GM19324 (cell line): Measurements from ENCODE around the gene AARS2.

Experiments used
- ATAC-seq: cut with Tn5 transposase; IDR thresholded peaks from one replicate; pipeline ENCODE4 v1.9.1; 2021; ENCODE audit warnings: mild to moderate bottlenecking, moderate library complexity; ENCODE audit not compliant: unreplicated experiment, low FRiP score

The AARS2 gene

DNA sequence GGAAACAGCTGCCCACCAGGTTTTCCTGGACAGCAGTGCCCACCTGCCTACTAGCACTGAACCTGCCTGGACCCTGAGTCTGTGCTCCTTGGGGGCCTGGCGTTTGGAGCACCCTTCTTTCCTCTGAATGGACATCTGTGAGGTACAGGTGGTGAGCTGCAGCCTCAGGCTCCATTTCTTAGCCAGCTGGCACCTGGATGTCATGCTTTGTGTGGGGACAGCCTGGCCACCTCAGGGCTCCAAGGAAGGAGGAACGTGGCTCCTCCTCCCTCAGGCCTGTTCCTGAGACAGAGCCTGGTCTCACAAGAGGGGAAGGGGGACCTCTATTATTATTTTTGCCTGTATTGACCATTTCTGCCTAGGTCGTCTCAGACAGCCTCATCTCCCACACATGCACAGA lies 34.8 kb downstream of the AARS2 start:
- ATAC-seq: no peak

DNA sequence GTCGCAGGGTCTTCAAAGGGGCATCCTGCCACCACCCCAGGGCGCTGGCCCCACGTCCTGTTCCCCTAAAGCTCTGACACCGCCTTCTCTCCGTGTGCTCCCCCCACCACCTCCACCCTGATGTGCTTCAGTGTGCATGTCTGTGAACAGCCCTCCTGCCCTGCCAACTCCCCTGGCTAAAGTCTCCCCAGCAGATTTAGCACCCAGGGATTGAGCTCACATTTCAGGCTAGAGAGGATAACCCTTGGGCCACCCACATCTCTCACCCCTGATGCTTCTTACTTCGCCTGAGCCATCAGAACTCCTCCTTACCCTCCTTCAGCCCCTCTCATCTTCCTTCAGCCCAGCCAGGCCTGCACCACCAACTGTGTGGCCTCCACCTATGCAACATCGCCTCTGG lies 35.4 kb downstream of the AARS2 start:
- ATAC-seq: no peak

DNA sequence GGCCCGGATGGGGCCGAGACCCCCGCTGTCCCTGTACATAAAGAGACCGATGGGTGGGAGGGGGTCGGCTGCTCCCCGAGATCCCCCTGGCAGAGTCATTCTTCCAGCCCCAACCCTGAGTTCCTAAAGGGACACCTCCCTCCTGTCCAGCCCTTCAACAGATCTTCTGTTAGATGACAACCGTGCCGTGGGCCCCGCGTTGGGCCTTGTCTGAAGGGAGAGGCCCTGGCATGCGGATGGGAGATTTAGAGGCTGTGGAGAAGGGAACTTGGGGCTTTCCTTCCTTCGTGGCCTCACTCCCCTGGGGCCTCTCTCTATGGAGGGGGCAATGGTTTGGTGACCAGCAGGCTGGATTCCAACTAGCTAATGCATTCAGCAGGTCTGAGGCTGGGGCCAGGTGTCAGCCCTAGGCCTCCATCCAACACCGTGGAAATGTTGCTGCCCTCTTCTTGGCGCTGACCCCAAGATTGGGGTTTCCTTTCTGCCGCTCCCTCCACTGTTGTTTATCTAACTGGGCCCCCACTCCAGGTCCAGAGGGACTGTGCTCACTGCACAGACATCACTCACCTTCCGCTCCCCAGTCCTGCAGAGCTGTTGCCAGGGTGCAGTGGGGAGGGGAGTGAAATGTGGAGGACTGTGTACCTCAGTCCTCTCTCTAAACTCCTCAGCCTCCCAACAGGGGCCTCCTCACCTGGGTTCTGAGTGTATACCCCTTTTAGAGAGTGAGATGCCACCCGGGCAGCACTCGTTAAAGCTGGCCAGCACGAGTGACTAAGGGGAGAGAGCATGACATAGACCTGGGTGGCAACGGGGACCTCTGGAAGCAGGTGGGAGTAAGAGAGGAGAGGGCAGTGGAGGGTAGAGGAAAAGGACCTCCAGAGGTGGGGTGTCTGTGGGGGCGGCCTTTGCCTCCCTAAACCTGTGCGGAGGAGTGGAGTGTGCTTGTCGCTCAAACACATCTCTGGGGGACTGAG lies 36.2 kb downstream of the AARS2 start:
- no peak for ATAC-seq

DNA sequence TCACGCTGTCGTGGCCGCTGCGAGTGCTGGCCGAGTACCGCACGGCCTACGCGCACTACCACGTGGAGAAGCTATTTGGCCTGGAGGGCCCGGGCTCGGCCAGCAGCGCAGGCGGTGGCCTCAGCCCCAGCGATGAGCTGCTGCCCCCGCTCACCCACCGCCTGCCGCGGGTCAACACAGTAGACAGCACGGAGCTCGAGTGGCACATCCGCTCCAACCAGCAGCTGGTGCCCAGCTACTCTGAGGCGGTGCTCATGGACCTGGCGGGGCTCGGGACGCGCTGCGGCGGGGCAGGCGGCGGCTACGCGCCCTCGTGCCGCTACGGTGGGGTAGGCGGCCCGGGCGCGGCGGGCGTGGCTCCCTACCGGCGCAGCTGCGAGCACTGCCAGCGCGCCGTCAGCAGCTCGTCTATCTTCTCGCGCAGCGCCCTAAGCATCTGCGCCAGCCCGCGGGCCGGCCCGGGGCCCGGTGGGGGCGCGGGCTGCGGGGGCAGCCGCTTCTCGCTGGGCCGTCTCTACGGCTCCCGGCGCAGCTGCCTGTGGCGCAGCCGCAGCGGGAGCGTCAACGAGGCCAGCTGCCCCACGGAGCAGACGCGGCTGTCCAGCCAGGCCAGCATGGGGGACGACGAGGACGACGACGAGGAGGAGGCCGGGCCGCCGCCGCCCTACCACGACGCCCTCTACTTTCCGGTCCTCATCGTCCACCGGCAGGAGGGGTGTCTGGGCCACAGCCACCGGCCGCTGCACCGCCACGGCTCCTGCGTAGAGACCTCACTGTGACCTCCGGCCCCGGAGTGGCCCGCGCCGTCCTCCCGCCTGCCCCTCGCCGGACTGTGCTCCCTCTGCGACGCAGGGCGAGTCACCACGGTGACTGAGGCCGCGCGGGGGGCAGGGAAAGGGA lies 37.1 kb downstream of the AARS2 start:
- no peak for ATAC-seq

DNA sequence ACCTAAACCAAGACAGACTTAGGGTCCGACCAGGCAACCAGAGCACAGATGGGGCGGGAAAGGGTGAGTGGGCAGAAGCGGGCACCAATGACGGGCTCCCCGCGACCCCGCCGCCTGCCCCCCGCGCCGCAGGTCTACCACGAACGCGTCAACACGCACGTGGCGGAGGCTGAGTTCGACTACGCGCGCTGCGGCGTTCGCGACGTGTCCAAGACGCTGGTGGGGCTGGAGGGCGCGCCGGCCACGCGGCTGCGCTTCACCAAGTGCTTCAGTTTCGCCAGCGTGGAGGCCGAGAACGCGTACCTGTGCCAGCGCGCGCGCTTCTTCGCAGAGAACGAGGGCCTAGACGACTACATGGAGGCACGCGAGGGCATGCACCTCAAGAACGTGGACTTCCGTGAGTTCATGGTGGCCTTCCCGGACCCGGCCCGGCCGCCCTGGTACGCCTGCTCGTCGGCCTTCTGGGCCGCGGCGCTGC lies 37.8 kb downstream of the AARS2 start:
- ATAC-seq: no peak

DNA sequence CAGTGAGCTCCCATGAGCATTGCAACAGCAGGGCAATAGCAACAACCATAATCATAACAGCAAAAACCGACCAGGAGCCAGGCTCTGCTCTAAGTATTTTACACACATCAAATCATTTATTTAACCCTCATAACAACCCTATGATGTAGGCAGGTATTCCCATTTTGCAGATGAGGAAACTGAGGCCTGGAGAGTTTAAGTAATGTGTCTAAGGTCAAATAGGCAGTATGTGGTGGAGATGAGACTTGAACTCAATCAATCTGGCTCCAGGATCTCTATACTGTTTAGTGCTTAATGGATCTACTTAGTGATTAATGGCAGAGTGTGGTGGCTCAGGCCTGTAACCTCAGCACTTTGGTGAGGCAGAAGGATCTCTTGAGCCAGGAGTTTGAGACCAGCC lies 39.5 kb downstream of the AARS2 start:
- ATAC-seq: no peak

DNA sequence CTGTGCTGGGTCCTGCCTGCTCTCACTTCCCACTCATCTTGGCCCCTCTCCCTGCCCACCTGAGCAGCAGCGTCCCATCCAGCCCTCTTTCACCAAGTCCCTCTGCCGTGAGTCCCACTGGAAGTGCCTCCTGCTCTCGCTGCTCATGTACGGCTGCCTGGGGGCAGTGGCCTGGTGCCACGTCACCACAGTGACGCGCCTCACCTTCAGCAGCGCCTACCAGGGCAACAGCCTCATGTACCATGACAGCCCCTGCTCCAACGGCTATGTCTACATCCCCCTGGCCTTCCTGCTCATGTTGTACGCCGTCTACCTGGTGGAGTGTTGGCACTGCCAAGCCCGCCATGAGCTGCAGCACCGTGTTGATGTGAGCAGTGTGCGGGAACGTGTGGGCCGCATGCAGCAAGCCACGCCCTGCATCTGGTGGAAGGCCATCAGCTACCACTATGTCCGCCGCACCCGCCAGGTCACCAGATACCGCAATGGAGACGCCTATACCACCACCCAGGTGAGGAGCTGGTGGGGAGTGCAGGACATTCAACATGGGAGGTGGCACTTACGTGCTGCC lies 40.1 kb downstream of the AARS2 start:
- no peak for ATAC-seq

DNA sequence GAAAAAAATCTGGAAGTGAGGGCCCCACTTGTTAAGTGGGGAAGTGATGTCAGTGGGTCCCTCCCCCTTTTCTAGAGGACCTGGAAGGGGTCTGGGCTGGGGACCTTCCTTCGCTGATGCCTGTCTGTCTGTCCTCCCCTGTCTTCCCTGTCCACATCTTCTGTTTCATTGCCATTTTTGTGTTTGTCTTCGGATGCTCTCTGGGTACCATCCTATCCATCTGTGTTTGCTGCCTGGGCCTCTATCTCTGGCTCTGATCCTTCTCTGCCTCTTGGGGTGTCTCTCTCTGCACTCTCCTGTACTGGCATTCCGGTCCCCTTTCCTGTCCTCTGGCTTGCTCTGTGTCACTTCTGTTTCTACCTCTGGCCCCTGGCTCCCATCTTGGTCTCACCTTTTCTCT lies 40.6 kb downstream of the AARS2 start:
- no peak for ATAC-seq

DNA sequence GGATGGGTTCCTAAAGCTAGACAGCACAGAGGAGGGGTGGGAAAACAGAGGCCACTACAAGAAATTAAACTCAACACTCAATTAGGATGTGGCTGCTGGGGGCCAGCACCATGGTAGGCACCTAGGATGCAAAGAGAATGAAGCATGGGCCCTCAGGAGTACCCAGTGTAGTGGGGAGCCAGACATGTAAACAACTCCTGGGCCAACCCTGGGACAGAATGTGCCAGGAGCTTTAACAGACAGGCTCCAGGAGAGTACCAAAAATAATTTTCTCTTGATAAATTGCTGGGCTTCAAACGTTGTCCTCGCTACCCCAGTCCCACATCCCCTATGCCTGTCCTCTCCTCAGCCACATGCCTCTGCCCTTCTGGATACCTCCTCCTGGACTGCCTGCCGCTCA lies 41.2 kb downstream of the AARS2 start:
- ATAC-seq: no peak

DNA sequence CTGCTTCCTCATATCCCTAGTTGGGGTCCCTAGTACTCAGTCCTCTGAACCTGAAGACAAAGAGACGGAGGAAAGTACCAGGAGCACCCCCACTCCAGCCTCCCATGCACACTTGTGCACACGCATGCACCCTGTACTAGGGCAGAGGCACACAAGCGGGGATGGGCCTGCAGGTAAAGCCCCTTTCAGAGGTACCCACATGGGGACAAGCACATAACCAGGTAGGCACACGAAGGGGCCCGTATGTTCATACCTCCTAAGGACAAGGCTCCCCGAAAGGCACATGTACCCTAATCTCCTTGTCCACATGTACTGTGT lies 41.8 kb downstream of the AARS2 start:
- ATAC-seq: no peak

DNA sequence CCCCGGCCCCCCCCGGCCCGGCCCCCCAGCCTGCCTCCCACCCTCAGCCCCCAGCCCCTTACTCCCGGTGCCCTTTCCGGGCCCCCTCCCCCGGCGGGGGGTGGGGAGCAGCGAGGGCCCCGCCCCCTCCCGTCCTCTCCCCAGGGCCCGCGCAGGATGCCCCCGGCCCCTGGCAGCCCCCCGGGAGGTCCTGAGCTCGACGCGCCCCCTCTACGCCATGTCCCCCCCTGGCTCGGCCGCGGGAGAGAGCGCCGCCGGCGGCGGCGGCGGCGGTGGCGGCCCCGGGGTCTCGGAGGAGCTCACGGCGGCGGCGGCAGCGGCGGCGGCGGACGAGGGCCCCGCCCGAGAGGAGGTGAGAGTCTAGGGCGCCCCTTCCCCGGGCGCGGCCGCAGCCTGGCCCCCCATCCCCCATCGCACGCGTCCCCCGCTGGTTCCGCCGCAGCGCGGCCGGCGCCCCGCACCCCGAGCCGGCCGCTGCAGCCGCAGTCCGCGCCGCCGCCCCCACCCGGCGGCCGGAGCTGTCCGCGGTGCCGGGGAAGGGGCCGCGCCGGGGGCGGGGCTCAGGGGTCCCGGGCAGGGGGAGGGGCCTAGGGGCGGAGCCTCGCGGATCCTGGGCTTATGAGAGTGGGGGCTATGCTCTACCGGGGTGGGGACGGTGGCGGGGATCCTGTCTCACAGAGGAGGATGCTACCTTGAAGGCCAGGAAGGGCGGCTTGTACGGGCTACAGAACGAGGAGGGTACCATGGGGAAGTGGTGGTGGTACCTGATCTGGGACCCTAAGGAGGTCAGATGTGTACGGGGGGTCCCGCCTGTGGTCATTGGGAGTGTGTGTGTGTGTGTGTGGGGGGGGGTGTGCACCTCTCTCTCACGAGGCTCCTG lies 42.4 kb downstream of the AARS2 start:
- ATAC-seq: no peak

DNA sequence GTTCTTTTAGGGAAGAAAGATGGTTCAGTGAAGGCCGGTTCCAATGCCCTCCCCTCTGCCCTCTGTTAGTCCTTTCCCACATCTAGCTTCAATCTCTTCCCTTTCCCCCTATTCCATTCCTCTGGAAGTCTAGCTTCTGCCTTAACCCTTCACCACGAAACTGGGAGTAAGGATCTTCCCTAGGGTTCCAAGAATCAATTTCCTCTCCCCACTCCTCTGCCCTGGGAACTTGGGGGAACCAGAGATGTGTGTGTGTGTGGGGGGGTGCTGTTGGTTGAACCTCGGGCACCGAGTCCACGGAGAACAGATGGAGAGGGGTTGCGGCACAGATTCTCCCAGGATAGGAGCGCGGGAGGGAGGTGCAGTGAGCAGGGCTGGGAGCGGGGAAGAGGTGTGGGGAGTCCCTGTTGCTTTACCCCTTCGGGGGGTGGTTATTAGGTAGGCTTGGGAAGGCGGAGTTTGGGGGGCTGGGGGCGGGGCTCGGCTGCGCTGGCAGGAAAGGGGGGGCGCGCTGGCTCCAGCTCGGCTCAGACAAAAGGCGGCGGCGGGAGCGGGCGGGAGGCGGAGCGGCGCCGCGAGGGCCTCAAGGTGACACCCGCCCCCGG lies 43.1 kb downstream of the AARS2 start, which contains the start of gene TMEM151B:
Gene TMEM151B, plus strand, starts transcription at position 530 of the 605 bp plus-strand sequence. CDS start 293 bp downstream, outside the sequence.
- no peak for ATAC-seq

DNA sequence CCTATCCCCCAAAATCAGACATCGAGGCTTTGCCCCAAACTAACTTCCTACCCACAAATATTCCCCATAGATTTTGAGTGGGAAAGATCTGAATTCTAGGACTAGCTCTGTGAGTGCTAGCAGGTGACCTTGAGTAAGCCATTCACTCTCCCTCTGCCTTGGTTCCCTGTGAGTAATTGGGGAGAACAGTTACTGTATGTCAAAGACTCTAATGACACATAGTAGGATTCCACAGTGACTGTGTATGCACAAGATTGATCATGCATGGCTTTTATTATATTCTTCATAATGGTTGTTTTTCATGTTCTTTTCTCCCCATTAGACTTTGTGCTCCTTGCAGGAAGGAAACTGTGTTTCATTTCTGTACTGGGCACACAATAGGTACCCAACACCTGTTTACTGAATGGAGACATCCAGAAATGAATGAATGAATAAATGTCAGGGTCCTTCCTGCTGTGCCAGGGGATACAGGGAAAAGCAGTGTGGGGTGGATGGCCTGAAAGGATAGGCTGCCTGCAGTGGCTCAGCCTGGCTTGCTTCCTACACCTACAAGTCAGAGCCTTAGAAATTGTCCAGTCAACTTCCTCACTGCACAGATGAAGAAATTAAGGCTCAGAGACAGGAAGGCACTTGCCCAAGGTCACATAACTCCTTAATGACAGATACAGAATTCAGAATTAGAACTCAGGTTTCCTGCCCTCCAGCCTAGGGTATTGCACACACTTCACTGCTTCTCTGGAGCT lies 43.8 kb downstream of the AARS2 start:
- ATAC-seq: no peak

DNA sequence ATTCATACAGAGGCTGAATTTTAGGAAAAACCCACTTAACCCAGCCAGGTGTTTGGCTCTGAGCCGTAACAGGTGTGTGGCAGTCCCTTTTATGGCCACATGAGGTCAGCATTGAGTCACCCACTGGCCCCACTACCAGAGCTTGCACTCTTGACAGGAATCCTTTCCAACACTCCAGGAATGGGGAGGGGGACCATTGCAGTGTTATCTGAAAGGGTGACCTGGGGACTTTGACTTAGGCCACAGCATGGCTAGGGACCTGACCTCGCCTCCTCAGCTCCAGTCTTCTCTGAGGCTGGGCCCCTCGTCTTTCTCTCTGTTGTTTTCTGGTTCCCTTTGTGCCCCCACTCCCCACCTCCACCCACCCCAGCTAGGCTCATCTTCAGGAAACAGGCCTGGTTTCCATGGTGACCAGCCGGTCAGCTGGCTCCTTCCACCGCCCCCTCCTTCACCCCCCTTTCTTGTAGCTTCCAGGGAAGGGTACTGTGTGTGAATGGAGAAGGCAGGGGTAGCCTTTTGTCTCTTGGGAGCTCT lies 45.0 kb downstream of the AARS2 start:
- ATAC-seq: no peak

DNA sequence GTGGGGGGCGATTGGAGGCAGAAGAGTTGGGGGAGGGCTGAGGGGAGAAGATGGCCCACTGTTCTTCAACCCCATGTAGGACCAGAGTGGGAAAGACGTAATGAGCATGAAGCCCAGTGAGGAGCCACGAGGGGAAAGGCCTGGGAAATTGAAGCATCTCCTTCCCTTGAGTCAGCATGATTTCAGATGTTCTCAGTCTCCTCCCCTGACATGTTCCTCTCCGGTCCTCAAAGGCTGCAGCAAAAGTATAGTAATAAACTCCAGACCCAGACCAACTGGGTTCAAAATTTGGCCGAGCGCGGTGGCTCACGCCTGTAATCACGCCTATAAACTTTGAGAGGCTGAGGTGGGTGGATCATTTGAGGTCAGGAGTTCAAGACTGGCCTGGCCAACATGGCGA lies 45.9 kb downstream of the AARS2 start:
- no peak for ATAC-seq

DNA sequence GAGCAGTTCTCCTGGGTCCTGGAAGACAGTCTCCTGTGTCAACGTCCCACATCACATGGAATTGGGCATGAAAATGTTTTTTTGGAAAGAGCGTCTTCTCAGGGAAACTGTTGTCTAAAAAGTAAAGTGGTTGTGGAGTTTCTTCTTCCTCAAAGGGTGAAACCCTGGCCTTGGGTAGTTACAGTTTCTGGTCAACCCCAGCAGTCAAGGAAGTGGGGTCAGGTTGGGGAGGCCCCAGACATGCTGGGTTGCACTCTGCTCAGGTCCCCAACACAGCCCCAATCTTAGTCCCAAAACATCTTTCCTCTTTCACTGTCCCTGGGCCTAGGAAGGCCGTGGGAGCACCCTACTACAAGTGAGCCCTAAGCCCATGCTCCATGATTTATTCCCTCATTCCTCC lies 46.8 kb downstream of the AARS2 start:
- ATAC-seq: no peak

DNA sequence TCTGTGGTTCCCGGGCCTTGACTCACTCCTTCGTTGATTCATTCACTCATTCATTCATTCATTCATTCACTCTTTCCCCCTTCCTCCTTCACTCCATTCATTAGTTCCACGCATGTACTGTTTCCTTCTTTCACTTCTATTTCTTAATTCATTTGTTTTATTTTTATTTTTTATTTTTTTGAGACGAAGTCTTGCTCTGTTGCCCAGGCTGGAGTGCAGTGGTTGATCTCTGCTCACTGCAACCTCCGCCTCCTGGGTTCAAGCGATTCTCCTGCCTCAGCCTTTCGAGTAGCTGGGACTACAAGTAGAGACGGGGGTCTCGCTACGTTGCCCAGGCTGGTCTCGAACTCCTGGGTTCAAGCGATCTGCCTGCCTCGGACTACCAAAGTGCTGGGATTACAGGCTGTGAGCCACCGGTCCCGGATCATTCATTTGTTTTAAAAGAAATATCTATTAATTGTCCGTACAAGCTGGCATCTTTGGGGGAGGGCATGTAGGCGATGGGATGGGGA lies 47.4 kb downstream of the AARS2 start:
- no peak for ATAC-seq

DNA sequence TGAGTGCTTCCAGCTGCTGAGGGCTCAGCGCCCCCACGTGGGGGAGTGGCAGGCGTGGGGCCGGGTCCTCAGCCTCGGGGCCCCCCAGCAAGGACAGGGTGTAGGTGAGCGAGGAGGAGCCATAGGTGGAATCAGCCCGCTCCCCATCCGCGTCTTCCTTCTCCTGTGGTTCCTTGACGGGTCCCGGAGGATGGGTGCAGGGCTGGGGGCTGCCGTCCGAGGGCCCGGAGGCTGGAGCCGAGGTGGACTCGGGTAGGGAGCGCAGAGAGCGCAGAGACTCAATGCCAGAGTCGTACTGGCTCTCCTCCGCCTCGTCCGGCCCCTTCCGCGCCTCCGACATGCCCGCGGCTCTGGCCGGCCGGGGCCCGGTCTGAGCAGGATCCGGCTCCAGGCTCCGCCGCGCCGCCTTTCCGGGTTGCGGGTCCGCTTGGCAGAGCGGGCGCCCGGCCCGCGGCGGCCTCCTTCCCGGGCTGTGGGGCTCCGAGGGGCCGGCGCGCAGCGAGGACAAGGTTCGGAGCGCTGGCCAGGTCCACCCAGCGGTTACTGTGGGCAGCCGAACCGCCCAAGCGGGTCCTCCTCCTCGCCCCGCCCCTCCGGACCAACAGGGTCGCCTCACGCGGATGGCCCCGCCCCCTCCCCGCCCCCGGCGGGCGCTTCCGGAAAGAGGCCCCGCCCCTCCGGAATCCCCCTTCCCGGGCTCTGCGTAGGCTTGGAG lies 48.0 kb downstream of the AARS2 start, which contains the start of gene NFKBIE:
Gene NFKBIE, minus strand, starts transcription at position 545 of the 715 bp plus-strand sequence. Its CDS starts 205 bp downstream, at position 340.
- ATAC-seq: peak; percentile 53
